ENCODE data around the gene BCS1L.

Gene BCS1L, protein sequence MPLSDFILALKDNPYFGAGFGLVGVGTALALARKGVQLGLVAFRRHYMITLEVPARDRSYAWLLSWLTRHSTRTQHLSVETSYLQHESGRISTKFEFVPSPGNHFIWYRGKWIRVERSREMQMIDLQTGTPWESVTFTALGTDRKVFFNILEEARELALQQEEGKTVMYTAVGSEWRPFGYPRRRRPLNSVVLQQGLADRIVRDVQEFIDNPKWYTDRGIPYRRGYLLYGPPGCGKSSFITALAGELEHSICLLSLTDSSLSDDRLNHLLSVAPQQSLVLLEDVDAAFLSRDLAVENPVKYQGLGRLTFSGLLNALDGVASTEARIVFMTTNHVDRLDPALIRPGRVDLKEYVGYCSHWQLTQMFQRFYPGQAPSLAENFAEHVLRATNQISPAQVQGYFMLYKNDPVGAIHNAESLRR

DNA sequence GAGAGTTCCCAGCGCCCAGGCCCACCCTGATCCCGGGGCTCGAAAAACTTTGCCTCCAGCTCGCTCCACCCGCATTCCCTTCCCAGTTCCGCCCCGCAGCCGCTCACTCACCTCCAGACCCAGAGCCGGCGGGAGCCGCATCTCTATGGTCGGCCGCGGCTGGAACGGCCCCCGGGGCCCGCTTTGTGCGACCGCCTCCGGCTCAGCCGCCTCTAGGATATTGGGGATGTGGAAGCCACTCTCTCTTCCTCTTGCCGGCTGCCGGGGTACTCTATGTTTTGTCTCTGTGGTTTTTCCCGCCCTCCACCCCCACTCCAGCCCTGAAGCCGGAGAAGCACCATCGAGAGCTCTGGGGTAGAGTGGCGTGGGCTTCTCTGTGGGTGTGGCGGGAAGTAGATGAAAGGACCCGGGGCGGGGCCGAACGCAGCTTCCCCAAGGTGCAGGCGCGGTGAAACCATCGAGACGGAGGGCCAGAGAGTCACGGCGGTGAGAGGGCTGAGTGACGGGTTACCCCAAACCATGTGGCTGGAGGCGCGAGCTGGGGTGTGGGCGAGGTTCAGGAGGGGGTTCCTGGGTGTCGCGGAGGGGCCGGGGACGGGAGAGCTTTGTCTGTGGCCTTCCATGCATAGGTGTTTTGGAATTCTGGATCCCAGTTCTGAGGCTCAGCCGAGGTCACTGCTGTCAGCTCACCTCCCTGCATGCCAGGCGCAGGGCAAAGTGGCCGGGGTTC lies at the start of gene BCS1L, which contains the start of gene ZNF142:
Gene BCS1L (plus strand): TSS at position 426 of the 730 bp plus-strand sequence. CDS start 1,305 bp downstream, outside the sequence.
Gene ZNF142 (minus strand): TSS at position 366 of the 730 bp plus-strand sequence. CDS start 3,194 bp downstream, outside the sequence.
- DNase-seq = peak; percentile 85 to 93 (median 93)

DNA sequence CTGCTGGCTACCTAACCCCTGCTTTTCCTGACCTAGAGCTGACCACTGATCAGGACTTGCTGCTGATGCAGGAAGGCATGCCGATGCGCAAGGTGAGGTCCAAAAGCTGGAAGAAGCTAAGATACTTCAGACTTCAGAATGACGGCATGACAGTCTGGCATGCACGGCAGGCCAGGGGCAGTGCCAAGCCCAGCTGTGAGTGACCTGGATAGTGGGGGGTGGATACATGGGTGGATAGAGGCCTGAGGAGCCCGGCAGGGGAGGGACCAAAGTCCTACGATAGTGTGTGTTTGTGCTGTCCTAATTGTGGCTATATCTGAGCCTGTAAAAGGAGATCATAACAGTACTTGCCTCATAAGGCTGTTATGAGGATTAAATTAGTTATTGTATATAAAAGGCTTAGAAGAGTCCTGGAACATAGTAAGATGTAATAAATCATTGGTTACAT lies 43.6 kb upstream of the BCS1L start:
- DNase-seq = no peak

GRCh38 chr2:218618102-218618860 lies 41.2 kb upstream of the BCS1L start:
- no peak for DNase-seq

DNA sequence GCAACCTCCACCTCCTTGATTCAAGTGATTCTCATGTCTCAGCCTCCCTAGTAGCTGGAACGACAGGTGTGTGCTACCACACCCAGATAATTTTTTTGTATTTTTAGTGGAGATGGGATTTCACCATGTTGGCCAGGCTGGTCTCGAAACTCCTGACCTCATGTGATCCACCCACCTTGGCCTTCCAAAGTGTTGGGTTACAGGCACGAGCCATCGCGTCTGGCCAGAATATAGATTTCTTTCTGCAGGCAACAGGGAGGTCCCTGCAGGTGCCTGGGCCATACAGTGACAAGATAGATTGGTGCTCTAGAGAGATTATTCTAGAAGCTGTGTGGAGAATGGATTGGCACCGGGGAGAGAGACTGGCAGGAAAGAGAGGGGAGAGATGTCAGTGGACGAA lies 38.5 kb upstream of the BCS1L start:
- no peak for DNase-seq

- DNase-seq = no peak
These were observed 36.7 kb upstream of the BCS1L start for GRCh38 chr2:218622606-218623365.

- no peak for DNase-seq
These were observed 36.1 kb upstream of the BCS1L start for GRCh38 chr2:218623366-218623705.

DNA sequence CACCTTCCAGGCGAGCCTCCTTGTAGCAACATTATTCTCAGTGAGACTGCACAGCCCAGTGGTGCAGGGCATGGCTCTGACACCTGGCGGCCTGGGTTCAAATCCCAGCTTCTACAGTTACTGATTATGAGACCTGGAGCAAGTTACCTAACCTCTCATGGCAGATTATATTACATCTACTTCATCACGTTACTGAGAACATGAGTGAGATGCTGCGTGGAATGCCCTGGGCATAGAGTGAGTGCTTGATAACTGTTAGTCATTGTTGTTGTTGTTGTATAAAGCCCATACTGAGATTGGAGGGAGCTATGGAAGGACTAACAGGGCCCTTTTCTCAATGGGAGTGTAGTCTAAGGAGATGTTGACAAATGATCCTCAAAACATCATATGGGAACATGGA lies 33.1 kb upstream of the BCS1L start:
- DNase-seq = no peak

- DNase-seq = no peak
These were observed 31.5 kb upstream of the BCS1L start for GRCh38 chr2:218627939-218628338.

GRCh38 chr2:218631837-218632236 lies 27.6 kb upstream of the BCS1L start:
- DNase-seq = no peak

DNA sequence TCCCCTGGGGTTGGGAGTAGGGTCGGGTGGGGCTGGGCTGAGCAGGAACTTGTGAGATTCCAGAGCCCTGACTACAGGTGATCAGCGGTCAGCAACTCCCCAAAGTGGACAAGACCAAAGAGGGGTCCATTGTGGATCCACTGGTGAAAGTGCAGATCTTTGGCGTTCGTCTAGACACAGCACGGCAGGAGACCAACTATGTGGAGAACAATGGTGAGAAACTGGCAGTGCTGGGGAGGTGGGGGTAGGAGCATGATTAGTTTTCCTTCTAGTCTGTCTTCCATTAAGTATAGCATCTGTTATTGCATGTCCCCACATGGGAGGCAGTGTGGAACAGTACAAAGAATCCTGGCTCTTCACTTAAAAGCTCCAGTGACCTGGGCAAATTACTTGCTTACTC lies 23.8 kb upstream of the BCS1L start:
- DNase-seq = no peak

- DNase-seq = no peak
These were observed 21.1 kb upstream of the BCS1L start for GRCh38 chr2:218638372-218638771.

DNA sequence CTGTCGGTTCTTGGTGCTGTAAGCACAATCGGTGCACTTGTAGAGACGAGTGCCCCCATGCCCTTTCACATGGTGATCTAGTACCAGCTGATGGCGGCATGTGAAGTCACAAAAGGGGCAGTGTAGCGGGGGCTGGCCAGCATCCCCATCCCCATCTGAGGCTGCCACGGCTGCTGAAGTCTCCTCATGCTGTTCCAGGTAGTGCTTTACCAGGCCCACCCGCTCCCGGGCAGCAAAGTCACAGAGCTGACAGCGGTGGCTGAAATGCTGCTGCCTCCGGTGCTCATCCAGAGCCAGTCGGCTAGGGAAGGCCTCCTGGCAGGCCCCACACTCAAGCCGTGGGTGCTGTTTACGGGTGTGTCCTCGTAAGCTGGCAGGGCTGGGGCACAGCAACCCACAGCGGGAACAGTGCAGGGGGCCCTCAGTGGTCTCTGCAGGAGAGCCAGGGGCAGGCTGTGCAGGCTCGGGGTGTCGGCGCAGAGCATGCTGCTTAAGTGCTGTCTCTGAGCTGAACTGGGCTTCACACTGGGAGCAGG lies 17.3 kb upstream of the BCS1L start:
- DNase-seq = no peak

DNA sequence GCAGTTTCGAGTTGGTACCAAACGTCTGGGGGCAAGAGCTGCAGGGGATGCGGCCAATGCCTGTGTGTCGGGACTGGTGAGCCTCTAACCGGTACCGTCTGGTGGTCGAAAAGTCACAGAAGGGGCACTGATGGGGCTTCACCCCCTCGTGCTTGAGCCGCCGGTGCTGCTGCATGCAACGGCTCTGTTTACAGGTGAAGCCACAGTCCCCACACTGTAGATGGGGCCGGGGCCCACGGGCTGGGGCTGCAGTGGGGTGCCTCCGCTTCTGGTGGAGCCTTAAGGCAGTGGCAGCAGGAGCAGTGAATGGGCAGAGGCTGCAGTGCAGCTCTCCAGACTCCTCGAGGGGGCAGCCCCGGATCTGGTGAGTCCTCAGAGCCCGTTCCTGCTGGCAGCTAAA lies 16.7 kb upstream of the BCS1L start:
- no peak for DNase-seq

GRCh38 chr2:218643751-218644310 lies 15.7 kb upstream of the BCS1L start:
- no peak for DNase-seq

DNA sequence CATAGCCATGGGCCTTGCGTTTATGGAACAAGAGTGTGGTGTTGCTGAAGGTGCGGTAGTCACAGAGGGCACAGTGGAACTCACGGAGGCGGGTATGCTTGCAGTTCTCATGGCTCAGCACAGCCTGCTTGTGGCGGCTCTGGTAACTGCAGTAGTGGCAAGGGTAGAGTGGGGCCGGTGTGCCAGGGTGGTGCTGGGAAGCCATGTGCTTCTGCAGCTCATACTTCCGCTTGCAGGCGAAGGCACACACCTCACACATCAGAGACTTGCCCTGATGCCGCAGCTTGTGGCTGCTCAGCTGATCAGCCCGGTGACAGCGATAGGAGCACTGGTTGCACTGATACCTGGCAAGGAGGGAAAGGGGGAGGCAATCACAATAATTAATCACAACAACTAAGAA lies 14.8 kb upstream of the BCS1L start:
- no peak for DNase-seq

- no peak for DNase-seq
These were observed 14.4 kb upstream of the BCS1L start for GRCh38 chr2:218645126-218645525.

GRCh38 chr2:218648088-218648786 lies 11.2 kb upstream of the BCS1L start:
- peak; percentile 3 to 62 (median 29) for DNase-seq

- DNase-seq = no peak
These were observed 10.7 kb upstream of the BCS1L start for GRCh38 chr2:218648787-218649100.

DNA sequence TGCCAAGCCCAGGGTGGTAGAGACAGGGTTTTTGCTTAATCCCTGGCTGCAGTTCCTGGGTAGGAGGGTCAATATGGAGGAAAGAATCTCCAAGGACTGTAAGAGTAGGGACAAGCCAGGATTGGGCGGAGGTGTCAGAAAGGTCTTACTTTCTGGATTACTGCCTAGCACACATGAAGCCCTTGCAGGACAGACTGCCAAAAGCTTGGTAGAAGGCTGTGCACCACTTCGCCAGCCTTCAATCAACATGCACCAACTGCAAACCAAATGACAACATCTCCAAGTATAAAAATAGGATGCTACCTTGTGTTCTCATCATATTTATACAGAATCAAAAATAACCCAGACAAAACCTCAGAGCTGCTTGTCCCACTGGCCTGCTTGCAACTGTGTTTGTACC lies 3.7 kb upstream of the BCS1L start:
- DNase-seq = no peak

GRCh38 chr2:218658671-218659257 lies 719 bp upstream of the BCS1L start:
- DNase-seq = peak; percentile 12 to 66 (median 58)

DNA sequence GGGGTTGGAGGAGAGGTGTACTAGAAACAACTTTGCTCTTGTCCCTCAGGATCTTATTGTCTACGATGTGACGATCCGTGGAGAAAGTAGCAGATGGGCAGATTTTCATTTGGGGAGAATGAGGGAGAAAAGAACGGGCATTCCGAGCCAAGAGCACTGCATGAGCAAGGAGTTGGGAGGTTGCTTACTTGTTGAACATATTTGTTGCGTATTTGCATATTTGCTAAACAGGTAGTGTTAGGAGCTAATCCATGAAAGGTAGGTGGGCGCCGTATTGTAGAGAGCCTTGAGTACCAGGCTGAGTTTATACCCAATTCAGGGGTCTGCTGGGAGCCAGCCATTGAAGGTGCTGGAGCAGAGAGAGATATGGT lies 490 bp downstream of the BCS1L start:
- no peak for DNase-seq

Measured in NCI-H1417 (cell line).